B cell (primary cell): ENCODE results near the gene TMOD4. TPM values are rescaled to one million over a fixed set of nuclear protein-coding genes. Genes with fewer than 3 reads are reported as not detected.

Experiments used
- ATAC-seq: fragments of 200-7000 bp; cut with Tn5 transposase; one replicate; pipeline ENCODE4 v1.10.0; 2021; ENCODE audit warnings: low read depth, mild to moderate bottlenecking, moderate number of reproducible peaks, moderate library complexity
- CTCF ChIA-PET: fragments of 350-600 bp; sonication (Branson Sonifier 250); formaldehyde crosslinking; loops from one replicate; lab custom pipeline; 2021; ENCODE audit warnings: antibody characterized with exemption, inconsistent platforms; lab: Charles Lee
- POLR2A ChIA-PET: fragments of 350-600 bp; sonication (Branson Sonifier 250); formaldehyde crosslinking; loops from one replicate; lab custom pipeline; 2021; ENCODE audit warnings: antibody characterized with exemption; lab: Charles Lee
- DNase-seq: peaks from one replicate; pipeline ENCODE4 v3.0.0; 2013
- H2AFZ ChIP-seq: 2 replicates; pipeline ENCODE4 v1.6.1; 2012; ENCODE audit warnings: mild to moderate bottlenecking, low read depth, low read length; ENCODE audit not compliant: insufficient read depth, poor library complexity, severe bottlenecking
- H3K27ac ChIP-seq, 2 donors: 1 replicate in 1 of 2; 2 replicates in 1 of 2; pipeline ENCODE4 v1.5.1; 2012 to 2013; ENCODE audit warnings: low read length in 2 of 2, mild to moderate bottlenecking in 2 of 2, moderate library complexity in 1 of 2
- H3K27me3 ChIP-seq, 4 experiments: fragments of 200-600 bp in 1 of 4; sonication (generic) in 1 of 4; replicated peaks in 1 of 4; 1 replicate in 2 of 4; 2 replicates in 2 of 4; pipeline versions ENCODE4 v1.6.1 to v1.7.0; 2013 to 2016; ENCODE audit warnings: low read length in 3 of 4, mild to moderate bottlenecking in 2 of 4, mixed read lengths in 1 of 4, moderate library complexity in 1 of 4; ENCODE audit not compliant: insufficient read depth in 4 of 4, control insufficient read depth in 3 of 4; ENCODE audit errors: control extremely low read depth in 1 of 4
- H3K36me3 ChIP-seq, 2 experiments: replicated peaks in 1 of 2; 1 replicate in 1 of 2; 2 replicates in 1 of 2; pipeline versions ENCODE4 v1.6.1 to v1.7.1; 2013; ENCODE audit warnings: low read length in 1 of 2; ENCODE audit not compliant: insufficient read depth in 2 of 2, control insufficient read depth in 1 of 2; ENCODE audit errors: control extremely low read depth in 1 of 2, extremely low read depth in 1 of 2
- H3K4me1 ChIP-seq, 2 donors: fragments of 200-600 bp in 1 of 2; sonication (generic) in 1 of 2; 1 replicate in 1 of 2; 2 replicates in 1 of 2; pipeline versions ENCODE4 v1.5.1 to v1.6.1; 2013 to 2017; ENCODE audit warnings: low read length in 2 of 2; ENCODE audit not compliant: control insufficient read depth in 2 of 2, insufficient read depth in 2 of 2
- H3K4me2 ChIP-seq: replicated peaks from 2 replicates; pipeline ENCODE3; 2012; ENCODE audit warnings: mild to moderate bottlenecking, low read depth, low read length; ENCODE audit not compliant: poor library complexity, severe bottlenecking
- H3K4me3 ChIP-seq, 5 experiments: fragments of 200-600 bp in 1 of 5; sonication (generic) in 1 of 5; 1 replicate in 3 of 5; 2 replicates in 2 of 5; pipeline versions ENCODE4 v1.5.1 to v1.7.0; 2011 to 2016; ENCODE audit warnings: low read length in 4 of 5, mild to moderate bottlenecking in 4 of 5, low read depth in 2 of 5, control low read depth in 1 of 5, moderate library complexity in 1 of 5; ENCODE audit not compliant: insufficient read depth in 1 of 5; ENCODE audit errors: control extremely low read depth in 1 of 5, extremely low read depth in 1 of 5
- H3K79me2 ChIP-seq: fragments of 200-600 bp; sonication (generic); one replicate; pipeline ENCODE4 v1.6.0; 2016; ENCODE audit warnings: low read length; ENCODE audit not compliant: control insufficient read depth, insufficient read depth
- H3K9ac ChIP-seq: fragments of 200-600 bp; sonication (generic); 2 replicates; pipeline ENCODE4 v1.6.1; 2017; ENCODE audit warnings: mild to moderate bottlenecking, low read length, moderate library complexity
- H3K9me3 ChIP-seq, 3 donors: one replicate each; pipeline versions ENCODE4 v1.6.1 to v1.7.1; 2013; ENCODE audit warnings: low read length in 2 of 3; ENCODE audit not compliant: control insufficient read depth in 2 of 3, insufficient read depth in 1 of 3; ENCODE audit errors: control extremely low read depth in 1 of 3
- H4K20me1 ChIP-seq: 2 replicates; pipeline ENCODE4 v1.6.0; 2012; ENCODE audit warnings: mild to moderate bottlenecking, low read length; ENCODE audit not compliant: insufficient read depth, control insufficient read depth, poor library complexity, severe bottlenecking
- H3K27ac Mint-ChIP-seq: one replicate; pipeline ENCODE4 v1.8.0; 2021; ENCODE audit warnings: mixed read lengths
- H3K27me3 Mint-ChIP-seq: one replicate; pipeline ENCODE4 v1.8.0; 2021; ENCODE audit warnings: mixed read lengths
- H3K4me1 Mint-ChIP-seq: one replicate; pipeline ENCODE4 v1.8.0; 2021; ENCODE audit warnings: mixed read lengths
- H3K4me3 Mint-ChIP-seq: one replicate; pipeline ENCODE4 v1.8.0; 2021; ENCODE audit warnings: mixed read lengths
- H3K9me3 Mint-ChIP-seq: one replicate; pipeline ENCODE4 v1.8.0; 2022; ENCODE audit warnings: mixed read lengths; ENCODE audit not compliant: insufficient read depth
- CTCF ChIP-seq: fragments of 200-600 bp; IDR thresholded peaks from one replicate; pipeline ENCODE4 v1.8.0; 2022; ENCODE audit warnings: antibody characterized with exemption, mild to moderate bottlenecking
- EZH2 ChIP-seq: IDR thresholded peaks from 2 replicates; pipeline ENCODE4 v1.6.1; 2012; ENCODE audit warnings: borderline replicate concordance, low read depth, mild to moderate bottlenecking, moderate library complexity, low read length; ENCODE audit not compliant: insufficient read depth, poor library complexity, severe bottlenecking
- WGBS: methylation state at CpG from one replicate; pipeline ENCODE4 v1.1.5; 2013; ENCODE audit warnings: missing lambda C conversion rate; ENCODE audit not compliant: insufficient coverage; 5-methylcytosine and 5-hydroxymethylcytosine counted together
- intact Hi-C: fragments of 100-400 bp; cut with micrococcal nuclease; formaldehyde crosslinking; loops from one replicate; pipeline ENCODE4 v1.10.0; 2022
- polyA plus RNA-seq: library from polyadenylated mRNA; depleted of rRNA; stranded (reverse); fragments of >200 nt; gene quantifications from 2 replicates; pipeline ENCODE4 v1.2.3, GENCODE V29; 2012
- total RNA-seq, 2 donors: library from RNA; stranded (reverse); fragments of 120-200 nt in 1 of 2; gene quantifications; 1 replicate in 1 of 2; 2 replicates in 1 of 2; pipeline versions ENCODE4 v1.2.3 to v1.2.4, GENCODE V29; 2013 to 2022

TMOD4 gene
- total and polyA plus RNA-seq, 2 donors (not counting 1 experiment from before 2014, with no cell fraction given) = 1.7 to 3.5 TPM

GRCh38 chr1:151146072-151146411 is 29.7 kb downstream of the TMOD4 start:
- TF ChIP-seq CTCF (no peak), EZH2 (no peak)
- peaks cover 0 to 8% (median 0%) of the 10 kb centered on the region in 3 donors for H3K9me3 ChIP-seq
- CTCF ChIA-PET = interaction anchor here (1.2 to 1.9 kb wide), 2 partner anchors 46 to 75 kb away, joined by 3 to 12 read pairs; partner anchors contain the start of gene GABPB2
- Mint-ChIP-seq H3K4me1 (peaks cover 23% of the 10 kb centered on the region), H3K27ac (peak overlapping the region; percentile 20), H3K4me3 (peak overlapping the region; percentile 94), H3K27me3 (peaks cover 9% of the 10 kb centered on the region), H3K9me3 (no peaks in the 10 kb centered on the region)
- peak; percentile 2 for ATAC-seq
- peak overlapping the region; percentile 98 for H3K4me2 ChIP-seq
- H3K9ac ChIP-seq = peak overlapping the region; percentile 85
- peak overlapping the region; percentile 99 for H2AFZ ChIP-seq
- H3K27ac ChIP-seq = peak overlapping the region in 1 of 2 donors; percentile 43
- DNase-seq = no peak
- POLR2A ChIA-PET = no interaction called here
- H4K20me1 ChIP-seq = no peaks in the 10 kb centered on the region
- peaks cover 15 to 19% of the 10 kb centered on the region in 2 donors for H3K4me1 ChIP-seq
- no peaks in the 10 kb centered on the region for H3K36me3 ChIP-seq
- H3K27me3 ChIP-seq = peaks cover 0 to 20% (median 8%) of the 10 kb centered on the region in 4 experiments
- 3% methylated on average over 26 of the region's 26 CpGs for WGBS
- peak overlapping the region; percentile 45 to 86 (median 84) for H3K4me3 ChIP-seq
- H3K79me2 ChIP-seq = no peaks in the 10 kb centered on the region
- intact Hi-C loops = loop anchor here (1.0 to 2.0 kb wide), 5 partner anchors 10 to 167 kb away; partner anchors contain the start of genes GABPB2, SCNM1 and TNFAIP8L2

DNA sequence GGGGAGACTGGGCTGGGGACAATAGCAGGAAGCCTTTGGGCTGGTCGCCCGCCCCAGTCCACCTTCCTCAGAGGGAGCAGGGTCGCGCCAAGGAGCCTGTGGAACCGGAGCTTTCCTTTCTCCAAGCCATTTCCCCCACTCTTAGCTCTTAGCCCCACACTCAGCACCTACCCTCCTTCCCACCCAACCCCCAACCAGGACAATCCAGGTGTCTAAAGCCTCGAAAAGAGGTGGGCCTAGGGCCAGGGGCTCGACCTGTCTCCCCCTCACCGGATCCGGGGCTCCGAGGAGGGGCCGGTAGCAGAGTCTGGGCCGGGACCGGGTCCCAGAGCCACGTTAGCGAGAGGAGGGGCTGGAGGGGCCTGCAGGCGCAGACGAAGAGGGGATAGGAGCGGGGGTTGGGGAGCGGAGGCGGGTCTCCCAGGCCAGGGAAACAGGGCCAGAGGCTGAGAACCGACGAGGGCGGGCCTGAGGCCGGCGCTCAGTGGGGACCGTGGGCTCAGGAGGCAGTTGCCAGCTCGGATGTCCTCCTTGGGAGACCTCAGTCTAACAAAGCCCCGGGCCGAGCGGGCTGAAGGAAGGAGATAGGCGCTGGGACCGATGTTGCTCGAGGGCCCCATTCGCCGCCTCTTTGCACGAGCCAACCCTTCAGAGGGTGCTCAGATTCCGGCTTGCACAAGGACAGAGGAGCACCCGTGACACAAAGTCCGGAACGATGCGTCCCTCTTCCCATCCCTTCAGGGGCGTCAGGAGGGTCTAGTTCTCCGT is 30.3 kb downstream of the TMOD4 start:
- Histone ChIP-seq H3K4me1 (peaks cover 15 to 19% of the 10 kb centered on the region in 2 donors), H3K4me3 (peak overlapping the region; percentile 45 to 86 (median 84)), H3K27ac (no peak overlapping the region), H3K79me2 (no peaks in the 10 kb centered on the region), H3K4me2 (peak overlapping the region; percentile 98), H3K9me3 (peaks cover 0 to 8% (median 0%) of the 10 kb centered on the region in 3 donors), H2AFZ (peak overlapping the region; percentile 99), H3K9ac (peak overlapping the region; percentile 85), H3K36me3 (no peaks in the 10 kb centered on the region), H3K27me3 (peaks cover 0 to 20% (median 8%) of the 10 kb centered on the region in 4 experiments), H4K20me1 (no peaks in the 10 kb centered on the region)
- CTCF ChIA-PET = interaction anchor here (0.6 to 2.4 kb wide), 4 partner anchors 9 to 851 kb away, joined by 3 to 12 read pairs (median 6); no protein-coding TSS in a partner anchor
- H3K4me1 Mint-ChIP-seq = peaks cover 23% of the 10 kb centered on the region
- H3K27ac Mint-ChIP-seq = no peak overlapping the region
- H3K27me3 Mint-ChIP-seq = peaks cover 9% of the 10 kb centered on the region
- intact Hi-C loops = loop anchor here (1.0 to 2.0 kb wide), 5 partner anchors 11 to 166 kb away; partner anchors contain the start of genes GABPB2, SCNM1 and TNFAIP8L2
- POLR2A ChIA-PET = no interaction called here
- H3K9me3 Mint-ChIP-seq = no peaks in the 10 kb centered on the region
- no peak for ATAC-seq
- 25% methylated on average over 38 of the region's 43 CpGs for WGBS
- peak overlapping the region; percentile 94 for H3K4me3 Mint-ChIP-seq
- DNase-seq = peak; percentile 54
- TF ChIP-seq EZH2 = no peak
- no peak for TF ChIP-seq CTCF
